ENCODE results near the gene HNF1B.

Gene HNF1B

GRCh38 chr17:37759014-37759637 is 14.3 kb upstream of the HNF1B start:
- DNase-seq: peak; percentile 46

DNA sequence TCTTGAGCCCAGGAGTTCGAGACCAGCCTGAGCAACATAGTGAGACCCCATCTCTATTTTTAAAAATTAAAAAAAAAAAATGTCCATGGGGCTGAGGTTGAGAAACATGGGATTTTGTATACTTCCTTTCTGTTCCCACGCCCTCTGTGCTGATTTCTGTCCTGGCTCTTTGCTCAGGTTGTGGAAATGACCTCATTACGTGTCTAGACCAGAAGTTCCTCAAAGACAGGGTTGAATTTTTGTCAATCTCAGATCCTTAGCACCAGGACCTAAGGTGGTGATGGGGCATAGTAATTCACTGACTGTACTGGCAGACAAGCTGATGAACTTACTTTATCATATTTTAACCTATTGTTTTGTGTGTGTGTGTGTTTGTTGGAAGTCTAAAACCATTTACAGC is 11.2 kb upstream of the HNF1B start:
- DNase-seq: no peak

GRCh38 chr17:37755455-37755854 is 10.6 kb upstream of the HNF1B start:
- no peak for DNase-seq

GRCh38 chr17:37754363-37754762 is 9.5 kb upstream of the HNF1B start:
- no peak for DNase-seq

GRCh38 chr17:37752482-37752881 is 7.6 kb upstream of the HNF1B start:
- DNase-seq: no peak

DNA sequence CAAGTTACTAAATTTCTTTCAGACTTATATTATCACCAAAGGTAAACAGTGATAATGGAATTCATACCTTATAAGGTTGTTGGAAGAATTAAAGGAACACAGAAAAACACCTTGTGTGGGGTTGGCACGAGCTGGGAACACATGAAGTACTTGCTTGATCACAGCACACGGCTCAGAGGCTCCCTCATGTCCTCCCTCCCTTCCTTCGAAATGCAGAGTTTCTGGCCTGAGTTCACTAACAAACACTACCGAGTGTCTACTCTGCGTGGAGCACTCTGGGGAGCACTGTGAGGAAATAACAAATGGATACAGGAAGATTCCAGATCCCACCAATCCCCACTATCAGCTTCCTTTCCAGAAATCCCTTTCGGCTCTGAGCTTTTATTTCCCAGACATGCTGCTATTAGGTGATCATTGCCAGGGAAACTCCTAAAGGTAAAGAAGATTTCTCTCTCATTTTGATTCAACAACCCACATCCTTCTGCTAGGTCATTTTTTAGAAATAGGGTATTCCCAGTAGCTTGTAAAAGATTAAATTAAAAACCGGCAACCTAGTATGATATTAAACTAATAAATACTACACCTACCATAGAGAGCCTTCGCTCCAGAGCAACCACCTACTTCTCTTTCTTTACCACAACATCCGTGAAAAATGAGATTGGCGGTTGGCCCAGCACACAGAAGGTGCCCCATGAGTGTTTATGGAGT is 6.1 kb upstream of the HNF1B start:
- DNase-seq: no peak

DNA sequence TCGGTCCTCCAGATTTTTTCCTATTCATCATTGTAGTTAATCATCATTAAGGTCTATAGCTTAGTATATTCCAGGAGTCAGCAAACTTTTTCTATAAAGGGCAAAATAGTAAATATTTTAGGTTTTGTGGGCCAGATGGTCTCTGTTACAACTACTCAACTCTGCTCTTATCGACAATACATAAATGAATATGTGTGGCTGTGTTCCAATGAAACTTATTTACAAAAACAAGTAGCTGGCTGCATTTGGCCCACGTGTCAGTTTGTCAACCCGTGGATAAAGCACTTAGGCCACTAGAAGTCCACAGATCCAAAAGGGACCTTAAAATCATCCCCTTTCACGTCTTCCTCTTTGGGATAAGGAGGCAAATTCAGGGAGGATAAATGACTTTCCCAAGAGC is 5.4 kb upstream of the HNF1B start:
- no peak for DNase-seq

DNA sequence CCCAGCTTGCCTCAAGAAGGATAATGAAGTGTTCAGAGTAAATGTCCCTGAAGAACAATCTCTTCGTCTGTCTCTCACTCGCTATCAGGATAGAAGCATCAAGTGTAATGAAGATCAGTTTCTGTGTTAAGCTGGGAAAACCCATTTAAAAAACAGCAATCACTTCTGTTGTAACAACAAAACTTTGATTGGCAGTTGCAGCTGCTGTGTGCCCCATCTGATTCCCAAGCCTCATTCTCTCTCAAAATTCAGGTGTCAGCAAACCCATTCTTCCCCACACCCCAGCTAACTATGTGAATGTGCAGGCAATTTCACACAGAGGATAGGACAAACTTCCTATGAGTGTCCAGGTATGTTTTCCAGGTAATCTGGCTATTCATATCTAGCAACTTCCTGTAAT is 2.4 kb upstream of the HNF1B start:
- DNase-seq: no peak

DNA sequence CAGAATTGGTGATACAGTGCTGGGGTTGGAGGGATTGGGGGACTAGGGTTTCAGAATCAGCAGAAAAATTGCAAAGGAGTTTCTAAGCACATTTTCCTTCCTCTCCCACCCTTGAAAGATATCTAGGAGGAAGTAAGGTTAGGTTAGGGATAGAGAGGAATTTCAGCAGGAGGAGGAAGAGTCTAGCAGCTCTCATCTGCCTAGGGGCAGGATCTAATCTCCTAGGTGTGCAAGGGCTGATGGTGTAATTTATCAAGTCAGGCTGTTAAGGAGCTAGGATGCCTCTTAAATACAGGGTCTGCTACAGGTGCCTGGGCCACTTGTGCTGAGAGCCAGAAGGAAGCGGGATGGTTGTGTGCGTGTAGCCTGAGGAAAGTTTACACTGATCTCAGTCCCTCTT is 1.8 kb upstream of the HNF1B start:
- no peak for DNase-seq

DNA sequence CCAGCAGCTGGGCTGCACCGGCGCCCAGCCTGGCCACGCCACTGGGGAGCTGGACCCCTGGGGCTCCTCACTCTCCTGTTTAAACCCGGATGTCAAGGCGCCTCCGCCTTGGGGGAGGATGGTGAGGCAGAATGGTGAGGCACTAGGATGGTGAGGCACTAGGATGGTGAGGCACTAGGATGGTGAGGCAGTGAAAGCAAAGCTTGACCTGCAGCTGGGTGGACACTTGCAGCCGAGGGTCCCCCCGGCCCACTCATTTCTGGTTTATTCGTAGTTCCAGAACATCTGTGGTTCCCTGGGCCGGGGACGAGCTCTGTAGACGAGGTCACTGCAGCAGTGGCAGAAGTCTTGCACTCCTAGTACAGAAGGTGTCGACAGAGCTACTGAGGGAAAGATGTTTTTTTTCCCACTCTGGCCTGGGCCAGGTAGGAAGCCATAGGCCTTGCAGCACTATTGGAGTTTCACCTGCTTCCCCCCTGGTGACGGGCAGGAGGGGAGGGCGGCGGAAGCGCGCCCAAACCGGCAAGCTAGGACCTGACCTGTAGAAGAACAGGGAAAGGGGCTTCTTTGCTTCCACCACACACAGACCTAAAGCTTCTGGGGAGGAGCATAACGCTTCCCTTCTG is 1.1 kb upstream of the HNF1B start:
- DNase-seq: no peak

- no peak for DNase-seq
These were observed 279 bp downstream of the HNF1B start for GRCh38 chr17:37744633-37744927.

- peak; percentile 65 for DNase-seq
These were observed 805 bp downstream of the HNF1B start for GRCh38 chr17:37743875-37744632.

DNA sequence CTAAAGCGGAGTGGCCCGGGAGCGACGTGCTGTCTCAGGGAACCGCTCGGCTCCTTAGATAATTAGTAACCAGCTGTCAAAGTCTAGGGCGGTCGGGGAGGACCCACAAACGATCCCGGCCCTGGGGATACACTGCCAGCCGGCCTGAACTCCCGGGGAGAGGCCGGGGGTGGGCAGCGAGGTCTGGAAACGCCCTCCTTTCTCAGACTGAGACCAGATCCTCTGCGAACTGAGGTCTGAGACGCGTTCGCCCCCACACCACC is 1.3 kb downstream of the HNF1B start:
- no peak for DNase-seq

GRCh38 chr17:37742762-37743611 is 1.9 kb downstream of the HNF1B start:
- DNase-seq: peak; percentile 63

- DNase-seq: peak; percentile 60
These were observed 2.6 kb downstream of the HNF1B start for GRCh38 chr17:37742116-37742761.

DNA sequence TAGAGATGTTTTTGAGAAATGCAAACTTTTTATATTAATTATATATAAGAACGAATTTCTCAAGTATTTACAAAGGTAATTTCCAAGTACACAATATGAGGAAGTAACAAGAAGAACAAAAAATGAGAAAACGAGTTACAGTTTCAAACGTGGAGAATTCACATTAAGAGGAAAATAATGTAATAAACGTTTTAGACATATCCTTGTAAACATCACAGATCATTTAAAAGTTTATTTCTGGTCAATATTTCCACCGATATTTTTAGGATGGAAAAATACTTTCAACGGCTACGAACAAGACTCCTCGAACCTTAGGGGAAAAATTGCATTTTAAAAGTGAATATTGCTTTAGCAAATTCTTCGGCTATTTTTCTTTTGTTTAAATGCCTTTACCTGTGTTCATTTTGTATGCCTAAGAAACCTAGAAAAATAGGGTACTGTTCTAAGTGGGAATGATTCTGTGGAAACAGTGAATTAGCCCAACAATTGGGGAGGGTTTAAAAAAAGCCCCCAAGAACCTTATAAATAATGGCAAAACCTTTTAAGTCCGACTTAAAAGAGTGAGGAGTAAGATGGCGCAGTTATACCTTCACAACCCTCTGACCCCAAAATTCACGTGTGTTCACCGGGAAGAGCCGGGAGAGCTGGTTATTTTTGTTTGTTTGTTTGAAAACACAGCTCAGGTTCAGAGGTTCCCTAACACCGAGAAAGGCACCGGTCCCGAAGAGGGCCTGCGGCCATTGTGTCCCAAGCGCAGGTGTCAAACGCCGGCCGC is 3.3 kb downstream of the HNF1B start:
- DNase-seq: no peak

- no peak for DNase-seq
These were observed 3.9 kb downstream of the HNF1B start for GRCh38 chr17:37740915-37741314.

- no peak for DNase-seq
These were observed 6.9 kb downstream of the HNF1B start for GRCh38 chr17:37737971-37738370.

GRCh38 chr17:37737081-37737480 is 7.8 kb downstream of the HNF1B start:
- no peak for DNase-seq

- DNase-seq: no peak
These were observed 8.4 kb downstream of the HNF1B start for GRCh38 chr17:37736428-37736827.

GRCh38 chr17:37735165-37735564 is 9.7 kb downstream of the HNF1B start:
- no peak for DNase-seq

DNA sequence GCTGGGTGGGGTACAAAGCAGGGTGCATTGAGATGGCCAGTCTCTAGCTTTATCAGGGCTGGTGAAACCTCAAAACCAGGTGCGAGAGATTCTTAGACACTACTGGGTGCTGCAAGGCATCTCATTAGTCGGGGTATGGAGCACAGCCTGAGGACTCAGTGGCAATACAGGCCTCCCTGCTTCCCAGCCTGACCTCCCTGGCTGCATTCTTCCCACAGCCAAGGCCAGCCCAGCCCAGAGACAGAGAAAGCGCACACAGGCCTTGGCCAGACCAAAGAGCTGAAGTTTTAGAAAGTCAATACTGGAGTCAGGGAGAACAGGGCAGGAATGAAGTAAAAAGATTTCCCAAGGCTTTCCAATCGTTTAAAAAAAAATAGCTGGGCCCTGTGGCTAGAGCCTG is 12.5 kb downstream of the HNF1B start:
- no peak for DNase-seq

Data from activated CD8-positive, alpha-beta memory T cell treated with anti-CD3 and anti-CD28 coated beads for 24 hours (primary cell).